ENCODE results near the gene RCAN2.
A peak's percentile ranks its signal among the peaks of the same experiment; 100 is the strongest.

RCAN2 gene

DNA sequence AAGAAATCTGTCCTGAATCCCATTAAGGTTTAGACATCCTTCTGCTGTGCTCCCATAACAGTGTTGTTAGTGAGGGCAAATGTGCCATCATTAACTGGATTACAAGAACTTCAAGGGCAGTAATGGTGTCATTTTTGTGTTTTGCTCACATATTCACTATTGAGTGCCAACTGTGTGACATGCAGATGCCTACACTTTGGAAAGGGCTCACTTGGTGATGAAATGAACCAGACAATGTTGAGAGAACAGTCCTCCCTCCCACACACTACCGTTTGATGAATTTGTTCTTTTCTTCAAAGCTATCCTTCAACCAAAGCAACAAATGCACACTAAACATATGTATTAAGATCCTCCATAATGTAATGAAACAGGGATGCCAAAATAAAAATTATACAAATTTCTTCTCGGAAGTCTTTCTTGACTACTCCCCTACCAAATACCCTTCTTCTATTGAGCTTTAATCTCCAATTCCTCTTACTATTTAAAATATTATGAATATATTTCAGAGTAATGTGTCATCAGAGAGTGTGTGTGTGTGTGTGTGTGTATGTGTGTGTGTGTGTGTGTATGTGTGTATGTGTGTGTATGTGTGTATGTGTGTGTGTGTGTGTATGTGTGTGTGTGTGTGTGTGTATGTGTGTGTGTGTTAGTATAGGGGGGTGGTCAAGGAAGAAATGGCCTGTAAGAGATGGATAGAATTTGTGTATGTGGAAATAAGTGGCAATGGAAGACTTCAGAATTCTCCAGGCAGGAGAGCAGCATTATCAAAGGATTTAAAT, 228.1 kb downstream of the RCAN2 start:
- DNase-seq (ENCODE audit: low read depth in 2 of 3, low spot score in 1 of 3): no peak

- no peak for DNase-seq (ENCODE audit: low read depth in 2 of 3, low spot score in 1 of 3)
These were observed 233.0 kb downstream of the RCAN2 start for GRCh38 chr6:46258249-46258648.

DNA sequence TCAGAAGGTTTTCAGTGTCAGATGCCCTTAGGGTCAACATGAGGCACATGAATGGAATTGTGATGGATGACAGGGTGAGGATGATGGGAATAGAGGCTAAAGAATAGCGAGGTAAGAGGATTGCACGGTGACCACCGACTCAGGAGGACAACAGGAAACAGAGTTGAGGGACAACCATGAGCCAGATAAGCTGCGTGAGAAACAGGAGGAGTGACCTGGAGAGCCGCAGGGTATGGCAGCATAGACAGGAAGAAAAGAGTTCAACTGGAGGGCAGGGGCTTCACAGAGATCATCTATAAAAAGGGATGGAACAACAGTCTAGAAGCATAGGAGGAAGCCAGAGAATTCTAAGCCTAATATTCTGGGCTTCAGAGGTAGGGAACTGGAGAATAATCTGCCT, 235.7 kb downstream of the RCAN2 start:
- no peak for DNase-seq (ENCODE audit: low read depth in 2 of 3, low spot score in 1 of 3)

DNA sequence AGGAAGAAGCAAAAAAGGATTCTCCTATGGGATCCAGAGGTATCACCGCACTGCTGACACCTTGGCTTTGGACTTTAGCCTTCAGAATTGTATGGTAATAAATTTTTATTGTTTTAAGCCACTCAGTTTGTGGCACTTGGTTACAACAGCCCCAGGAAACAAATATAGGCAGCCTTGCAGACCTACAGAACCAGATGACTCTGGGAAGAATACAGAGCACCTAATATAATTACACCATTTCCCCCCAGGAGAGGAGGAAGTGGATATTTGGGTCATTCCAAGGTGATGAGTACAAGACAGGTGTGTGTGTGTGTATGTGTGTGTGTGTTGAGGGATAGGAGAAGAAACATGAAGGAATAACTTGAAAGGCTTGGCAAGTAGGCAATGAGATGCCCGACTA, 236.3 kb downstream of the RCAN2 start:
- no peak for DNase-seq (ENCODE audit: low read depth in 2 of 3, low spot score in 1 of 3)

DNA sequence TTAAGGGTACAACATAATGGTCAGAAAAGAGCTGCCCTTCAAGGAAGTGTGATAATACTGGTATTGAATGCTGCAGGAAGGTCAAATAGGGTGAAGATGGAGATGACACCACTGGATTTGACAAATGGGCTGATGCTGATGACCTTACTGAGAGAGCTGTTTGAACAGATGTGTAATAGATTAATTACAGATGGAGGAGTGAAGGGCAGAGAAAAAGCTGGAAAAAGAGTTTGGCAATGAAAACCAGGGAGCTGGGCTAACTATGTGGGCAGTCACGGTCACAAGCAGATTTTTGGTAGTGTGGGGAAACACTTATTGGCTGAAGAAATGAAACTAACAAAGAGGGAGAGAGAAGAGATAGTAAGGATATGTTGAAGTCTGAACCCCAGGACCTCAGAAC, 236.9 kb downstream of the RCAN2 start:
- DNase-seq (ENCODE audit: low read depth in 2 of 3, low spot score in 1 of 3): no peak

- no peak for DNase-seq (ENCODE audit: low read depth in 2 of 3, low spot score in 1 of 3)
These were observed 239.5 kb downstream of the RCAN2 start for GRCh38 chr6:46251583-46252339.

GRCh38 chr6:46248143-46248542, 243.1 kb downstream of the RCAN2 start:
- DNase-seq (ENCODE audit: low read depth in 2 of 3, low spot score in 1 of 3): no peak

DNA sequence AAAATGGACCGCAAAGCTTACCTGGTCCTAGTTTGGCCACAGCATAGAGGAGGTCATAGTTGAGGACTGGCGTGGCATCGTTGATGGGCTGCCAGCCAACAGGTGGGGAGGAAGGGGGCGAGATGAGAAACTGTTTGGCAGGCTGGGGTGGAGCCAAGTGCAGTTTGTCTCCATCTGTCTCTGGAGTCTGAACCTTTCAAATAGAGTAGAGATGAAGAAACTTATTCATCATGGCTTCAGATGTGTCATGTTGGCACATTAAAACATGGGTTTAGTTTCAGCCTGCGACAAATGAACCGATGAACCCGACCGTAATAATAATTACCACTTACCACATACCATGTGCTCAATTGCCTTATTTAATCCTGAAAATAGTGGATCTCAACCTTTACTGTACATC, 244.5 kb downstream of the RCAN2 start:
- DNase-seq (ENCODE audit: low read depth in 2 of 3, low spot score in 1 of 3): no peak

DNA sequence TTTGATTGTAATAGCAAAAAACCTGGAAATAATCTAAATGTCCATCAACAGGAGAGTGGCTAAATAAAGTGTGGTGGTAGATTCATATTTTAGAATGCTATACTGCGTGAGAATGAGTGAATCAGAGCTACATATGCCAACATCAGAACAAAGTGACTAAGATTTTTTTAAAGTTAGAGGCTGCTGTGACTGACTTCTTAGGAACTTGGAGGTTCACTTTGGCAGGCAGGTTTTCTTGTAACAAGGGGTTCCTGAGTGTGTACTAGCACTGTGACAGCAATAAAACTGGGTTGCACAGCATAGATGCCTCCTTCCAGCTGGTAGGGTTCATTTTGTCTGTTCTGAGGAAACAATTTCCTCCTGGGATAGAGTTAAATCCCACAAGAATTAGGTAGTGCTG, 245.2 kb downstream of the RCAN2 start:
- DNase-seq (ENCODE audit: low read depth in 2 of 3, low spot score in 1 of 3): no peak

DNA sequence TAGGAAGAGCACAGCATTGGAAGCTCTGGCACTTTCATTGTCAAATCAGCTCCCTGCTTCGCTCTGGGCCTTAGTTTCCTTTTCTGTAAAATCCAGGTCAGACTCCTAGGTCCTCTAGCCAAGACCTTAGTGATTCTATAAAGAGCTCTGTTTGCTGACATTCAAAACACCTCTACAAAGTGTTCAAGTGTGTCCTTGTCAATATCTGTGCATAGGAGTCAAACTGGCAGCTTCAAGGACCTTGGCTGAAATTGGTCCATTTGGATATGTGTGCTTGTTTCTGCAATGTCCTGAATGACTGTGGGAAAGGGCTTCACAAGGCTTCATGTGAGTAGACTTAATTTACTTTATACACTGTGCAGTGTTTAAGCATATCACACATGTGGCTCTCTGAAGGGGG, 246.6 kb downstream of the RCAN2 start:
- no peak for DNase-seq (ENCODE audit: low read depth in 2 of 3, low spot score in 1 of 3)

DNA sequence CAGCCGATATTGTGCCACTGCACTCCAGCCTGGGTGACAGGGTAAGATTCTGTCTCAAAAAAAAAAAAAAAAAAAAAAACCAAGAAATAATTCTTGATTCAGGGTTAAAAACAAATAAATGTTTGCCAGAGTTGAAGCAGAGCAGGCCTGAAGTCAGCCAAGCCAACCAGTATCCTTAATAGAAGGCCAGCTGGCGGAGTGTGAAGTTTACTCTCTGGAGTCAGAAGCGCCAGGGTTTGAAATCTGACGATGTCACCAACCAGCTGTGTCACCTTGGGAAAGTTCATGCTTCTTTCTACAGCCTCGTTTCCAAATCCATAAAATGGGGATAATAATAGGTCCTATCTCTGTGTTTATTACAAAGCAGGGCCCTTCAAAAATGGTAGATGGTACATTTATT, 247.5 kb downstream of the RCAN2 start:
- DNase-seq (ENCODE audit: low read depth in 2 of 3, low spot score in 1 of 3): no peak

DNA sequence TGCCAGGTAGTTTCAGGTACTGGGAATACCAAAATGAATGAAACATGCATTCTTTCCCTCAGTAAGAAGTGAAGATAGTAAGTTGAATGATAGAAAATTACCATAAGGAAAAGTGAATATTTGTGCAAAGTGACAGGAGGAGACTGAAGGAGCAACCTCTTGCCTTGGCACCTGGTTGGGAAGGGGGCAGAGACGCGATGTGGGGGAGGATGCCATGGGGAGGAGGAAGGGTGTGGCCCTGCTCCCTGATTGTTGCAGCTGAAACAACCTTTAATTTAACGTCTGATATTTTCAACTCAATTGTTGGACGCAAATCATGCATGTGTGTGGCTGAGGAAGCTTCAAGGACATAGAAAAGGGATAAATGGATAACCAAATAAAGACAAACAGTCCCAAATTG, 248.3 kb downstream of the RCAN2 start:
- DNase-seq (ENCODE audit: low read depth in 2 of 3, low spot score in 1 of 3): no peak

GRCh38 chr6:46240866-46241565, 250.2 kb downstream of the RCAN2 start:
- no peak for DNase-seq (ENCODE audit: low read depth in 2 of 3, low spot score in 1 of 3)

GRCh38 chr6:46236752-46237151, 254.5 kb downstream of the RCAN2 start:
- no peak for DNase-seq (ENCODE audit: low read depth in 2 of 3, low spot score in 1 of 3)

- DNase-seq (ENCODE audit: low read depth in 2 of 3, low spot score in 1 of 3): no peak
These were observed 256.0 kb downstream of the RCAN2 start for GRCh38 chr6:46235242-46235641.

DNA sequence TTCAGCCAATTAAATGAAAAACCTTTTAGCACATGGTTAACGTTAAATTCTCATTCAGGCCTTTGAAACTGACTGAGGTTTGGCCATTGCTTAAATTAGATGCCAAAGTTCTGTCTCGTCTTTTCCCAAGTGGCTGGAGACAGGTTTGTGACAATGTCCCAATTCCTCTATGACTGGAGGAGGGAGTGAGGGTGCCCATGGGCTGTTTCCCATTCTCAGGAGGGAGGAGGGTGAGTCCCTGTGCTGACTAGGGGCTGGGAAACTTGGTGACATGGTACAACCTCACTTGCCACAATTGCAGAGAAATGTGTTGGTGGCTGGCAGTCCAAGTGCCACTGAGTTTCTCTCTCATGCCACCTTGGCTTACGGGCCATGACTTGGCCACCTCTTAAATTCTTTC, 256.5 kb downstream of the RCAN2 start:
- no peak for DNase-seq (ENCODE audit: low read depth in 2 of 3, low spot score in 1 of 3)

DNA sequence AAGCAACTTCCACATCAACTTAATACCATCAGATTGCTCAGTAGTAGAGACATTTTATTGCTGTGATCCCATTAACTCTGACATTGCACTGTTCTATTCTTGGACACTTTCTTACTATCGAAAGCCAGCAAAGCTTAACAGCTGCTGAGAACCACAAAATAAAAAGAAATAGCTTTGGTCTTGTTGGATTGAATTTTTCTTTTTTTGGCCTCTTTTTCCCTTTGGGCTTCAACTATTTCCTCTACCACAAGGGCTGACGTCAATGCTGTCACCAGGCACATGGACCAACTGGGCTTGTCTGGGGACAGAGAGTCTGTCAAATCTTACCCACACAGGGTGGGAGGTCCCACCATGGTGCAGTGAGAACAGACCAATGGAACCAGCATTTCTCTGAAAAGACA, 257.1 kb downstream of the RCAN2 start:
- DNase-seq (ENCODE audit: low read depth in 2 of 3, low spot score in 1 of 3): no peak

- DNase-seq (ENCODE audit: low read depth in 2 of 3, low spot score in 1 of 3): no peak
These were observed 258.1 kb downstream of the RCAN2 start for GRCh38 chr6:46233129-46233528.

DNA sequence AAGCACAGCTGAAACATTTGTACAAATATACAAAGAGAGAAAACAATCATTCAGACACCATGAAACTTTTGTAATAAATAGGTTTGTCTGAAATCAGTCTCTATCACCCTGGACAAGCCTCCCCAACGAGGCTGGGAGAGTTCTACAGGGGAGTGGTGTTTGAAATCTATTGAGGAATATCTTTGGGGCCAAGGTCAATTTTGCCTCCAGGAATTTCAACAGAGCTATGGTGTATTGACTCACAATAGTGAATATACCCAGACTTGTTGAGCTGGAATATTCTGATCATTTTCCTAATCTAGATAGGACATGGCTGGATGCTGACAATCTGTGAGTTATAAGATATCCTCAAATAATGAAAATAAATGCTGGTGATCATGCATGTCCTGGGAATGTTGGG, 269.0 kb downstream of the RCAN2 start:
- no peak for DNase-seq (ENCODE audit: low read depth in 2 of 3, low spot score in 1 of 3)

GRCh38 chr6:46221222-46221793, 269.9 kb downstream of the RCAN2 start:
- DNase-seq (ENCODE audit: low read depth in 2 of 3, low spot score in 1 of 3): no peak

GRCh38 chr6:46220352-46221221, 270.7 kb downstream of the RCAN2 start:
- DNase-seq (ENCODE audit: low read depth in 2 of 3, low spot score in 1 of 3): peak in 1 of 3 donors; percentile 9
